Endothelial cell (in vitro differentiated cells): ENCODE results near the gene CCDC102A. TPM values are rescaled to one million over a fixed set of nuclear protein-coding genes. Genes with fewer than 3 reads are reported as not detected.

Source experiments
- DNase-seq: peaks from one replicate; pipeline ENCODE4 v3.0.0; 2021; ENCODE audit warnings: low spot score
- H3K27ac Mint-ChIP-seq: one replicate; pipeline ENCODE4 v1.8.0; 2021; ENCODE audit warnings: mixed read lengths, inconsistent platforms; ENCODE audit not compliant: unreplicated experiment
- H3K27me3 Mint-ChIP-seq: one replicate; pipeline ENCODE4 v1.8.0; 2021; ENCODE audit warnings: mild to moderate bottlenecking, moderate library complexity, mixed read lengths, inconsistent platforms; ENCODE audit not compliant: unreplicated experiment
- H3K36me3 Mint-ChIP-seq: one replicate; pipeline ENCODE4 v1.8.0; 2021; ENCODE audit warnings: mild to moderate bottlenecking, low read depth, mixed read lengths, inconsistent platforms; ENCODE audit not compliant: unreplicated experiment
- H3K4me1 Mint-ChIP-seq: one replicate; pipeline ENCODE4 v1.8.0; 2021; ENCODE audit warnings: mild to moderate bottlenecking, mixed read lengths, inconsistent platforms; ENCODE audit not compliant: unreplicated experiment
- H3K4me3 Mint-ChIP-seq: one replicate; pipeline ENCODE4 v1.8.0; 2021; ENCODE audit warnings: mild to moderate bottlenecking, mixed read lengths, inconsistent platforms; ENCODE audit not compliant: unreplicated experiment
- H3K9me3 Mint-ChIP-seq: one replicate; pipeline ENCODE4 v1.8.0; 2021; ENCODE audit warnings: mixed read lengths, inconsistent platforms; ENCODE audit not compliant: unreplicated experiment
- total RNA-seq: library from RNA; stranded (reverse); fragmentation: NEBNext Ultra II Directional; extraction: Animal tissue kit (Norgen Biotek cat#: 25700); gene quantifications from one replicate; pipeline ENCODE4 v1.2.1, GENCODE V29; 2021; ENCODE audit not compliant: unreplicated experiment
- TF ChIP-seq, protein P1 (sequence below): fragments of 200-600 bp; sonication (generic); IDR thresholded peaks from one replicate; pipeline ENCODE4 v1.5.0; 2021; ENCODE audit warnings: antibody characterized with exemption; ENCODE audit not compliant: unreplicated experiment

Gene CCDC102A
- total RNA-seq, 1 donor from 2014 or later = 14.6 TPM

DNA sequence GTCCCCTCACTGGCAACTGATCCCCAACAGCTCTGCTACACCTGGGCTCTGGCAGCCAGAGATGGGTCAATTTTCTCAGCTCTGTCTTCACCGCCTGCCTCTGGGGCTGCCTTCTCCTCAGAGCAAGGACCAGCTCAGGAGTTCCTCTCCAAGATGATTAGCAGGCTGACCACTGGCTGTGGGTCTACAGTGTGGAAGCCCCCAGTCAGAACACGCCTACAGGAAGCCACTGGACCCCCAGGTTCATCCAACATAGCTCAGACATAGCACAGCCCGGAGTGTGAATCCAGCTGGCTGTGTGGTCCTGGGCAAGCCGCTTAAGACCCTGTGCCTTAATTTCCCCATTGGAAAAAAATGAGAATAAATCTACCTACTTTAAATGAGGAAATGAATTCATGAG, 55.0 kb downstream of the CCDC102A start:
- no peaks in the 10 kb centered on the region for H3K9me3 Mint-ChIP-seq
- TF ChIP-seq, protein P1, sequence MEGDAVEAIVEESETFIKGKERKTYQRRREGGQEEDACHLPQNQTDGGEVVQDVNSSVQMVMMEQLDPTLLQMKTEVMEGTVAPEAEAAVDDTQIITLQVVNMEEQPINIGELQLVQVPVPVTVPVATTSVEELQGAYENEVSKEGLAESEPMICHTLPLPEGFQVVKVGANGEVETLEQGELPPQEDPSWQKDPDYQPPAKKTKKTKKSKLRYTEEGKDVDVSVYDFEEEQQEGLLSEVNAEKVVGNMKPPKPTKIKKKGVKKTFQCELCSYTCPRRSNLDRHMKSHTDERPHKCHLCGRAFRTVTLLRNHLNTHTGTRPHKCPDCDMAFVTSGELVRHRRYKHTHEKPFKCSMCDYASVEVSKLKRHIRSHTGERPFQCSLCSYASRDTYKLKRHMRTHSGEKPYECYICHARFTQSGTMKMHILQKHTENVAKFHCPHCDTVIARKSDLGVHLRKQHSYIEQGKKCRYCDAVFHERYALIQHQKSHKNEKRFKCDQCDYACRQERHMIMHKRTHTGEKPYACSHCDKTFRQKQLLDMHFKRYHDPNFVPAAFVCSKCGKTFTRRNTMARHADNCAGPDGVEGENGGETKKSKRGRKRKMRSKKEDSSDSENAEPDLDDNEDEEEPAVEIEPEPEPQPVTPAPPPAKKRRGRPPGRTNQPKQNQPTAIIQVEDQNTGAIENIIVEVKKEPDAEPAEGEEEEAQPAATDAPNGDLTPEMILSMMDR = no peak
- peaks cover 15% of the 10 kb centered on the region for H3K27me3 Mint-ChIP-seq
- no peak overlapping the region for H3K4me3 Mint-ChIP-seq
- peaks cover 34% of the 10 kb centered on the region for H3K4me1 Mint-ChIP-seq
- H3K36me3 Mint-ChIP-seq = peaks cover 5% of the 10 kb centered on the region
- DNase-seq = no peak
- no peak overlapping the region for H3K27ac Mint-ChIP-seq

DNA sequence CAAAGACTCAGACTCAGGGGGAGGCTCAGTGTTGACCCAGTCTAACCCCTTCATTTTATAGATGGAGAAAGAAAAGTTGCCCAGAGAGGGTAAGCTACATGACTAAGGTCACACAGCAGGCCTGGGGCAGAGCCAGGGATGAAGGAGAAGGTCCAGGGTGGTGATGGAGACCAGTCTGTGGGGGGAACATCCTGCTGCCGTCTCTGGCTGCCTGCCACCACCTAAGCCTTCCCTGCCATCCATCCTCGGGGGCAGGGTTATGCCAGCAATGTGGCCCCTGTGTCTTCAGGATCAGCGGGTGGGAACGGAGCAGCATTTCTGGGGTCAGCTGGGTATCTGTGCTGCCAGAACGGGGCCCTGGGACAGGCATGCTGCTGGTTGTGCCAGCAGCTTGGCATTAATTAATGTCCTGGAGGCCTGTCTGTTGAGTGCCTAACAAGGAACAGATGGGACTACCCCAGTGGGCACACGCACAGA, 55.6 kb downstream of the CCDC102A start:
- H3K9me3 Mint-ChIP-seq = no peaks in the 10 kb centered on the region
- peaks cover 38% of the 10 kb centered on the region for H3K4me1 Mint-ChIP-seq
- DNase-seq = no peak
- H3K27ac Mint-ChIP-seq = no peak overlapping the region
- TF ChIP-seq, protein P1 = no peak
- no peak overlapping the region for H3K4me3 Mint-ChIP-seq
- peaks cover 14% of the 10 kb centered on the region for H3K27me3 Mint-ChIP-seq
- peaks cover 5% of the 10 kb centered on the region for H3K36me3 Mint-ChIP-seq

DNA sequence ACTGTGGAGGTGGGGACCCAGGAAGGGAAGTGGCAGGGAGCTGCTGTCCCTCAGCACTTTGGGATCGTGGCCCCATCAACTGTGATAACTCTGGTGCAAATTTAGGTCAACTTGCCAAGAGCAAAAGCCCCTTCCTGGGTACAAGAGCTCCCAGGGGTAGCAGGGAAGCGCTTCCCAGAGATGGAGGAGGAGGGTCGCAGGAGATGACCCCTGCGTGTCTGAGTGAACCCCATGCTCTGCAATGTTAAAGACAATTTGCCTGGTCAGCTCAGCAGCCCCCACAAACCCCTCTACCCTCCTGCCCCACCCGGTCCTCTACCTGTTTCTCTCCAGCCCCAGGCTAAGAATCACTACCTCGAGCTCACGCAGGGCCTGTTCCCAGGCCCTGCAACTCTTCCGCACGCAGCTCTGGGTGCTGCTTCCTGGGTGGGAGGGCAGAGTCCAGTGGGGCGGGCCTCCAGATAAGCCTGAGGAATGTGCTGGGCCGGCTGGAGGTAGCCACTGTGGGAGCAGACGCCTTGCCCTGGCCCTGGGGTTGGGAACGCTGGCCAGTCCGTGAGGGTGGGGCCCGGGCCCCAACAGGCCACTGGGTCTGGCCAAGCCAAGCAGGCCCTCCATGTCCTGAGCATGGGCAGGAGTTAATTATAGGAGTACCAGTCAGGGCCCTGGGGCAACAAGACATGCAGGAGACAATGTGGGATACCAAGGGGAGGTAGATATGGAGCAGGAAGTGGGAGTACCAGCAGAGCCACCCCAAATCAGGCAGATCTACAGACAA, 56.2 kb downstream of the CCDC102A start:
- peaks cover 35% of the 10 kb centered on the region for H3K4me1 Mint-ChIP-seq
- peaks cover 14% of the 10 kb centered on the region for H3K27me3 Mint-ChIP-seq
- no peak for DNase-seq
- peak overlapping the region; percentile 90 for H3K4me3 Mint-ChIP-seq
- H3K27ac Mint-ChIP-seq = no peak overlapping the region
- TF ChIP-seq, protein P1 = no peak
- no peaks in the 10 kb centered on the region for H3K9me3 Mint-ChIP-seq
- H3K36me3 Mint-ChIP-seq = peaks cover 5% of the 10 kb centered on the region

DNA sequence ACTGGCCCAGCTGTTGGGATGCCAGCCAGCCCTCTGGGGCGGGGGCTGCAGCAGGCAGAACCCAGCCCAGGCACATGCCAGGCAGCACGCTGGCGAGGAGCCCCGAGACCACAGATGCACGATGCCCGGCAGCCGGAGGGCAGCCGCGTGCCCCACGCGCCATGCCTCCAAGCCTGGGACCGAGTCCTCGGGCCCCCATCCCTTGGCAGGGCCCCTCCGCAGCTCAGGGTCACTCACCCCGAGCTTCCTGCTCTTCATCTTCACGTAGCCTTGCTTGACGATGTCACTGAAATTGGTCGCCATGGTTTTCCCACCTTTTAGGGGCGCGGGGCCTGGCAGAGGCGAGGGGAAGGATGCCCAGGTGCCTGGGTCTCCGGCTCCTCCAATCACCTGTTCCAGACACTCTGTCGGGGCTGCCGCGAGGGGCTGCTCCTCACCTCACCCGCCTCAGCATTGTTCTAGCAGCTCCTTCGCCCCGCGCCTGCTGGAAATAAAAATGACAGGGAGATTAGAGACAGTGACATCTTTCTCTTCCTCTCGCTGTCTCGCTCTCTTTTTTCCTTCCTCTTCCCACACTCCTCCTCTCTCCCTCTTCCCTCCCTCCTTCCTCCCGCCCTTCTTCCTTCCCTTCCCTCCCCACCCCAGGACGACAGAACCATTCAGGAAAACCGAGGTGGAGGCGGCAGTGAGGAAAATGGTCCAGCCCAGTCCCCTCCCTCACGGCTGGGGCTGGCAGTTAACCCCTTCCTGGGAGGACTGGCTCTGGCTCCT, 57.0 kb downstream of the CCDC102A start:
- TF ChIP-seq, protein P1 = no peak
- peak overlapping the region; percentile 90 for H3K4me3 Mint-ChIP-seq
- peaks cover 36% of the 10 kb centered on the region for H3K4me1 Mint-ChIP-seq
- no peaks in the 10 kb centered on the region for H3K9me3 Mint-ChIP-seq
- peak overlapping the region; percentile 70 for H3K27ac Mint-ChIP-seq
- no peak for DNase-seq
- peaks cover 10% of the 10 kb centered on the region for H3K27me3 Mint-ChIP-seq
- H3K36me3 Mint-ChIP-seq = peaks cover 5% of the 10 kb centered on the region
